22Rv1 (cell line): ENCODE measurements around the gene RDH14.

Source experiments
- CTCF ChIP-seq: fragments of 450-650 bp; IDR thresholded peaks from 2 replicates; pipeline ENCODE4 v1.5.1; 2017; ENCODE audit warnings: mild to moderate bottlenecking
- ZFX ChIP-seq: fragments of 450-650 bp; IDR thresholded peaks from 2 replicates; pipeline ENCODE4 v1.6.1; 2017; ENCODE audit warnings: antibody characterized with exemption, borderline replicate concordance

GRCh38 chr2:18588802-18589201, 28.3 kb upstream of the RDH14 start:
- TF ChIP-seq CTCF (no peak), ZFX (no peak)
